HG03378 (cell line): ENCODE results near the gene RNF224.

Source experiments
- ATAC-seq: cut with Tn5 transposase; IDR thresholded peaks from one replicate; pipeline ENCODE4 v1.9.1; 2021; ENCODE audit warnings: mild to moderate bottlenecking, moderate library complexity; ENCODE audit not compliant: unreplicated experiment

Gene RNF224

DNA sequence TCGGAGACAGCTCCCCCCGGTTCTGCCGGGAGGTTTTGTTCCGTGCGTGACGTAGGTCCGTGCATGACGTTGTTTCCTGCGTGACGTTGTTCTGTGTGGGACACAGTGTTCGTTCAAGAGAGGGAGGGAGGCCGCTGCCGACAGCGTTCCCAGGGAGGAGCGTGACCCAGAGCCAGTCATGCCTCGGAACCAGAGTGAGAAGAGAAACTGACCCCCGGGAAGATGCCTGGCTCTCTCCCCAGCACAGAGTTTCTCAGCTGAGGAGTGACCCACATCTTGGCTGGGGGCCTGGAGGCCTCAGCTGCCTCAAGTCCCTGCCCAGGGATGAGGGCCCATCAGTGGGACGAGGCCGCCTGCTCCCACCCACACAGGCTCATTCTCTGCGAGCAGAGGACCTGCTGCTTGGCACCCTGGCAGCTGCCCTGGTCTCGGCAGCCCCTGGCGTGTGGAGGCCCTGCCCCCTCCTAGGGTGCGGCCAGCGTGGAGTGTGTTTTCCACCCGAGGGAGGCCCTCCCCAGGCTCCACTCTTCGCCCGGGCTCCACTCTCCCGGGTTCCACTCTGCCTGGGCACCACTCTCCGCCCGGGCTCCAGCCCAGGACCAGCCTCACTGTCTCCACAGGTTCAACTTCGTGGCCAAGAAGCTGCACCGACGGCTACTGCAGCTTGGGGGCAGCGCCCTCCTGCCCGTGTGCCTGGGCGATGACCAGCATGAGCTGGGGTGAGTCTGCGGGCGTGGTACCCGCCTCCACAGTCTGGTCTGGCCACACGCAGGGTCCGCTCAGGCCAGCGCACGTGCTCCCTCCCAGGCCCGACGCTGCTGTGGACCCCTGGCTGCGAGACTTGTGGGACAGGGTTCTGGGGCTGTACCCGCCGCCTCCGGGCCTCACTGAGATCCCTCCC is 13.9 kb upstream of the RNF224 start:
- no peak for ATAC-seq

DNA sequence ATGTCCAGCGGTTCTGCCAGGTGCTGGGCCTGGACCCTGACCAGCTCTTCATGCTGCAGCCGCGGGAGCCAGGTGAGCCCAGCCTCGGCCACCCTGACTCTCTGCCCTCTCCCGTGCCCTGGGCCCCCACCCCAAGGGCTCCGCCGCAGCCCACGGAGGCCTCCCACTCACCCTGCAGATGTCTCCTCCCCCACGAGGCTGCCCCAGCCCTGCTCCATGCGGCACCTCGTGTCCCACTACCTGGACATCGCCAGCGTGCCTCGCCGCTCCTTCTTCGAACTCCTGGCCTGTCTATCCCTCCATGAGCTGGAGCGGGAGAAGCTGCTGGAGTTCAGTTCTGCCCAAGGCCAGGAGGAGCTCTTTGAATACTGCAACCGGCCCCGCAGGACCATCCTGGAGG is 12.7 kb upstream of the RNF224 start:
- ATAC-seq, result no peak

DNA sequence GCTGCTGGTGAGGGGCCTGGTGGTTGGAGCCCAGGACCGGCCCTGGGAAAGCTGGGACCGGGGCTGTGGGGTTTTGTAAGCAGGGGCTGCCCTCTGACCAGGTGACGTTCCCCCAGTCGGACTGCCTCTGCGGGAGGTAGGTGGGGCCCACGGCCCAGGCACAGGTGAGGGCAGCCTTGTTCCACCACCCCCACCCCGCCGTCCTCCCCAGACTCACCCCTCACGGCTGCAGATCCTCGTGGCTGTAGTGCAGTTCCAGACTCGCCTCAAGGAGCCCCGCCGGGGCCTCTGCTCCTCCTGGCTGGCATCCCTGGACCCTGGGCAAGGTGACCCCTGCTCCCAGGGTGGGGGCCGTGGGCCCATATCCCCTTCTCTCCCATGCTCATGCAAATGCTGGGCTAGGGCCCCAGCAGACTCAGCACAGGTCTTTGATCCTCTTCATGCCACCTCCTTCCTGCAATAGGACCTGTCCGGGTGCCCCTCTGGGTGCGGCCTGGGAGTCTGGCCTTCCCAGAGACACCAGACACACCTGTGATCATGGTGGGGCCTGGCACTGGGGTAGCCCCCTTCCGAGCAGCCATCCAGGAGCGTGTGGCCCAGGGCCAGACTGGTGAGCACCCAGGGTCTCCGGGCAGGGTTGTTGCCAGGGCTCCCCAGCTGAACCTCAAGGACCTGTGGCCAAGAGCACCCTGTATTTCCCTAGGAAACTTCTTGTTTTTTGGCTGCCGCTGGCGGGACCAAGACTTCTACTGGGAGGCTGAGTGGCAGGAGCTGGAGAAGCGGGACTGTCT is 11.9 kb upstream of the RNF224 start:
- ATAC-seq, result no peak

DNA sequence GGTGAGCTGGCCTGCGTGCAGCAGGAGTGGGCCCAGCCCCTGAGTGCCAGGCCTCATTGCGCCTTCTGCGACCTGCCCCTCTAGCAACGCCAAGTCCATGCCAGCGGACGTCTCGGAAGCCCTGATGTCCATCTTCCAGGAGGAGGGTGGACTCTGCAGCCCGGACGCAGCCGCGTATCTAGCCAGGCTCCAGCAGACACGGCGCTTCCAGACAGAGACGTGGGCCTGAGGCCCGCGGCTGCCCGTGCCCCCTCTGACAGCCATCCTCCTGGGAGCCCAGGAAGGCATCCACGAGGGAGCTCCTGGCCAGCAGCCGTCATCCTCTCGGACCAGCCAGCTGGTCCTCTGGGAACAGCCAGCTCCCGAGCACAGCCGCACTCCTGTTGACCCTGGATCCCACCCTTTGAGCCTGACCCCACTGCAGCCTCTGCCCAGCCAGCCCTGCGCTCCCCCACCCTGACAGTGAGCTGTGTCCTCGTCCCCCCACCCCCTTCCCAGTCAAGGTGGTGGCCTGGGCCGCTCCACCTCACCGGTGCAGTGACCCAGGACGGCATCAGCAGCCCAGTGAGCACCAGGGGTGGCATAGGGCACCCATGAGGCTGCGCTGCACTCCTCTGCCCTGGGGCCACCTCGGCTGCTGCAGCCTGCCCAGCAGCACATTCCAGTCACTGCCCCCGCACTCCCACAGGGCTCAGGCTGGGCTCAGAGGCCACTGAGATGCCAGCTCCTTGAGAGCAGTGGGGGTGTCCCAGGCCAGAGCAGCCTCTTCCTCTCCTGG is 10.9 kb upstream of the RNF224 start:
- ATAC-seq, result no peak

DNA sequence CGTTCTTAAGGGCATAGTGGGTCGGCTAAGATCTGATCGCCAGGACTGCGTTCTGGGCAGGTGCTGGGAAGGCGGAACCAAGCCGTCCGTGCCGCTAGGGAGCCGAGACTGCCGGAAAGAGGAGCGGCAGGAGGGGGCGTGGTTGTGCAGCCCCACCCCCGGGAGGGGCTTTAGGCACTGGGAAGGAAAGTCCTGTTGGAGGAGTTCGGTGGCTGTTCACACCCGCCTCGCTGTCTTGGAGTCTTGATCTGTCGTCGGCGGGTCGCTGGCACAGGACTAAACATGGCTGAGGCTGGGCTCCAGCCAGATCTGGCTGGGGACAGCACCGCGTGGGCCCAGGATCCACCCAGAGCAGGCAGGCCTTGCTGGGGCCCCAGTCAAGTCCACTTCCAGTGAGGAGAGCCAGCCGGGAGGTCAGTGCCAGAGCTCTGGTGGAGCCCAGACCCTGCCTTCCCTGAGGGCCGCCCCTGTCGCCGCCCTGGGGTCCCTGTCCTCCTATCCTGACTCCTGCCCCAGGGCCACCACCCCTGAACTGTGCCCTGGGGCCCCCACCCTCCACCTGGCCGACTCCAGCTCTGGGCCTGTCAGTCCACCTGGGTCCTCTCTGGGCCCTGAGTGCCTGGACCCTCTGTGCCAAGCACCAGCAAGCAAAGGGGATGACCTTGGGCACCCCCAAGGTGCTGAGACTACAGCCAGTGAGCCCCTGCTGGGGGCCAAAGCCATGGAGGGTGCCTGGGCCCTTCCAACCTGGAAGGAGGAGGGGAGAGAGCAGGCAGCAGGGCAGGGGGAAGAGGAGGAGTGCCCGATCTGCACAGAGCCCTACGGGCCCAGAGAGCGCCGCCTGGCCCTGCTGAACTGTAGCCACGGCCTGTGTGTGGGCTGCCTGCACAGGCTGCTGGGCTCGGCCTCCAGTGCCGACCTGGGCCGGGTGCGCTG is 9.8 kb upstream of the RNF224 start:
- ATAC-seq, result no peak

DNA sequence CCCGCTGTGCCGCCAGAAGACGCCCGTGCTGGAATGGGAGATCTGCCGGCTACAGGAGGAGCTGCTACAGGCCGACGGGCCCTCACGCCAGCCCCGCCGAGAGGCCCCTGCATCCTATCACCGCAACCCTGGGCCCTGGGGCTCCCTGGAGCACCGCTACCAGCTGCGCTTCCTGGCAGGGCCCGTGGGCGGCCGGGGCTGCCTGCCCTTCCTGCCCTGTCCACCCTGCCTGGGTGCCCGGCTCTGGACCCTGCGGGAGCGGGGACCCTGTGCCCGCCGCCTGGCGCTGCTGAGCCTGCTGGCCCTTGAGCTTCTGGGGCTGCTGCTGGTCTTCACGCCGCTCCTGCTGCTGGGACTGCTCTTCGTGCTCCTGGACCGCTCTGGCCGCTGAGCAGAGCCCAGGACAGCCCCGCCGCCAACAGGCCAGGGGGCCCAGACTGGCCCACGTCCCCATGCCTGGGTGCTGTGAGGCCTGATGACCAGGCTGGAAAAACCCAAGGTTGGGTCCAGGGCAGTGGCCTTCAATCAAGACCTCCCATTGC is 9.0 kb upstream of the RNF224 start:
- ATAC-seq, result no peak

DNA sequence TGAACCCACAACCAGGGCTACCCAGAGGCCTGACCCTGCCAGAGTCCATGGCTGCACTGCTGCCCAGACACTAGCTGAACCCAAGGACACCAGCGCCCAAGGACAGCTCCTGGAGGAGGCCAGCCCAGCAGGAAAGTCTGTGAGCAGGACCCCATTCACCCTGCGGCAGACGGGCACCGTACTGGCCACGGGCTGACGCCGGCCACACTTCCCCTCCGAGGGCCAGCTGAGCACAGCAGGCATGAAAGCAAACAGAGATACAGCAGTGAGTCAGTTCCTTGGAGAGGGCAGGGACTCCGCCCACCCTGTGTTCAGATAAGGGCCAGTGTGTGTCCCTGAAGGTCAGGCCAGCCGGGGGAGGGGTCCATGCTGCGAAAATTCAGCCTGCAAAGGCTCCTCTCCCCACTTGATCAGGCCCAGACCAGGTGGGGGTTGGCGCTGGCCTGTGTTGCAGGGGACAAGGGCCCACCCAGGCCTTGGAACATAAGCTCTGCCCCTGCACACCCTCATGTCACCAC is 8.5 kb upstream of the RNF224 start:
- no peak for ATAC-seq

DNA sequence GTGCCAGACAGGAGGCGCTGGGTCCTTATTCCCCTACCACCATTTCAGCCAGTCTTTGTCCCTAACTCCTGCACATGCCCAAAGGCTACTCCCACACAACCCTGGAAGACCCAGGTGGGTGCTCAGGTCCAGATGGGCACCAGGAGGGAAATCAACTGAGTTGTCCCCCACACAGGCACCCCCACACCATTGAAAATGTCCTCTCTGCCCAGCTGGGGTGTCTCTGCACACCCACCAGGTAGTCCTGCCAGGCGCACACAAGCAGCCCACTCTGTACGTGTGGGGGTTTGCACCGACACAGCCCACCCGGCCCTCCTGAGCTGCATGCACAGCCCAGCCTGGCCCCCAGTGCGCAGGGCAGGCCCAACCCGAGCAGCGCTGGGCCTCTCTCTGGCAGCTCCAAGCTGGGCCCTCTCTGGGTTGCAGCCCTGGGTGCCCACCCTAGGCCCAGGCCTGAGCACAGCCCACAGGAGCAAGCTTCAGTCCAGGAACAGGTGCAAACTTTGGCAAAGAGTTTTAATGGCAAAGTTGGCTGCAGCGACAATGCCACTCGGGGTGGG is 7.5 kb upstream of the RNF224 start:
- no peak for ATAC-seq

DNA sequence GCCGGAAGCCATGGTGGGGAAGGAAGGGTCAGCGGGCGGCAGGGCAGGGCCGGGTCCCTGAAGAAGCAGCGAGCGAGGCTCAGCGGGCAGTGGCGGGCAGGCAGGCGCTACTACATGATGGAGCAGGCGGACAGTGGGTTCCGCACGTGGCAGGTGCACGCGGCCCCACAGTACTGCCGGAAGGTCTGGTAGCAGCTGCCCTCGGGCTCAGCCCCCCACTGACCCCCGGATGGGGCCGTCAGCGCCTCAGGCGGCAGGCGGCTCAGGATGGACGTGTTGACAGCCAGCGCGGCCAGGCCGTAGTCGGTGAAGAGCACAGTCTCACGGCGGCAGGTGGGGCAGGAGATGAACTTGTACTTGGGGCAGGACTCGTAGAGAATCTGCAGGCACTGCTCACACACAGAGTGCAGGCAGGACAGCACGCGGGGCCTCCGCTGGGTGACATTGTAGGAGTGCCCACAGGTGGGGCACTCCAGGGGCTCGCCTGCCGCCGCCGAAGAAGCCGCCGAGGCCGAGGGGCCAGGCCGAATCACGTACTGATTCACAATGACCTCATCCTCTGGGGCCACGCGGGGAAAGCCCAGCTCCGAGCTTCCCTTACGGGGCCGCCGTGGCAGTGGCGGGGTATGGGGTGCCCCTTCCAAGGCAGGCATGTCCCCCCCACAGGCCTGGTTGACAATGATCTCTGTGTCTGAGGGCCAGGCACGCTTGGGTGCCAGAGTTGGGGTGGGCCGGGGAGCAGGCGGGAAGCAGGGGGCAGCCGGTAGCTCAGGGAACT is 6.8 kb upstream of the RNF224 start:
- ATAC-seq, result no peak

DNA sequence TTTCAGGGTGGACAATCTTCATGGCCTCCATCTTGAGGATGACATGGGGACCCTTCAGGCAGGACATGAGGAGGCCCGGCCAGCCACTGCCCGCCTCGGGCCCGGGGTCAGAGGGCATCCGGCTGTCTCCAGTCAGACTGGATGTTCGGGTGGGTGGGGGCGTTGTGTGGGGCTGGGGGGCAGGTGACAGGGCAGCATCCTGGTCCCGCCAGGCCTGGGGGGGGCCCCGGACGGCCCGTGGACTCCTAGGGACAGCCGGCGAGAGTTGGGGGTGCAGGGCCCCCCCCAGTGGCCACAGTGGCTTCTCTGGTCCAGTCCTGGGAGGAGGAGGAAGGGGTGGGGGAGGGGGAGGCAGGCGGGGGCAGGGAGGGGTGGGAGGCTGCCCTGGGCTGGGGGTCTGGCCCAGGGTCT is 6.2 kb upstream of the RNF224 start:
- no peak for ATAC-seq

DNA sequence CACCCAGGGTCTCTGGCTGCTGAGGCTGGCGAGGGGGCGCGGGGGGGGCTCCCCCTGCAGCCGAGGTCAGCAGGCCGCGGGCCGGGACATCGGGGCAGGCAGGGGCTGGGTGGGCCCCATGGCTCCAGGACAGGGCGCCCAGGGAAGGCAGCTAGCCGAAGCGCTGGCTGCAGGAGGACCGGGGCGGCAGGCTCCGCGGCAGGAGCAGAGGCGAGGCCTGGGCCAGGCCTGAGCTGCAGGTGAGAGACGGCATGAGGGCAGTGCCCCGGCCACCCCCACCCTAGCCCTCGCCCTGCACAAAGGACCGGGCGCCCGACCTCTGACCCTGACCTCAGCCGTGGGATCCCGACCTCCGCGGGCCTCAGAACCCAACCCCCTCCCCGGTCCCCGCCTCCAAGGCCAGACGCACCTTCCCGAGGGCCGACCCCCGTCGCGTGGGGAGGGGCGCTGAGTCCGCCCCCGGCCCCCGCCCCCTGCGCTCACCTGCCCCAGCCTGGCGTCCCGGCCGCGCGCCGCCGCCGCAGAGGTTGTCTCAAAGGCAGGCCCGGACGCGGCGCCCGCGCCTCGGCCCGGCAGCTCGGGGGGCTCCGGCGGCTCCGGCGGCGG is 5.7 kb upstream of the RNF224 start:
- ATAC-seq, result no peak

DNA sequence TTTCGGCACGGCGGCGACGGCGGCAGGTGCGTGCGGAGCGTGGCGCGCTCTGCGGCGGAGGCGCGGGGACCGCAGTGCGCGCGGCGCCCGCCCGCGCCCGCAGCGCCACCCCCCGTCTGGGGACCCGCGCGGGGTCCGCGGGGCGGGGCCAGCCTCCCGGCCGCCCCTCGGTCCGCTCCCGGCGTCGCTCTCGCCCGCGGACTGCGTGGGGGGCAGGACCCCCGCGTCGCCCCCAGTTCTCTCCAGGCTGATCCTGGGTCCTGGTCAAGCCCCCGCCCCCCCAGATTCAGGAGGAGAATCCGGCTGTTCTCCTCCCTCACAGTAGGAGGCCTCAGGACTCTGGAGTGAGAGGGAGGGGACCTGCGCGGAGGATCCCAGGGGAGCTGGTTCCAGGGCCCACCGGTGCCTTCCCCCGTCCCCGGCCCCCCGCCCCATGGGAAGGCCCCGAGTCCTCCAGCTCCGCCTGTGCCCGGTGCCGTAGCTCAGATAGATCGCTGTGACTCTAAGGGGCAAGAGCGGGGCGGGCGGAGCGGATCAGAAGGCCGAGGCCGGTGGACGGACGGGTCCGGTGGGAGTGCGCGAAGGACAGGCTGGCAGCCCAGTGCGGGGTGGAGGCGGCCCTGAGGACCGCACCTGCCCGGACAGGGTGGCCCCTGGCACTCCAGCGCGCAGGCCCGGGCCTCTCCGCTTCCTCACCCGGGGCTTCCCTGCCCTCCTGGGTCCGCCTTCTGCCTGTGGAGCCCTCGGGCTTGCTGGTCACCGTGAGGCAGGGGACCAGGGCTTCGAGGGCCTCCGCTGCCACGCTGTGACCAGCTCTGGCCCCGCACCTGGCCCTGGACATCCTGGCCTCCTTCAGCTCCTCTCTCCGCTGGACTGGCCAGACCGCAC is 4.9 kb upstream of the RNF224 start, which contains the start of gene RNF208:
RNF208 (minus strand) TSS at position 51 of the 888 bp plus-strand sequence. CDS start 1,028 bp downstream, outside the sequence.
- peak; percentile 2 for ATAC-seq

DNA sequence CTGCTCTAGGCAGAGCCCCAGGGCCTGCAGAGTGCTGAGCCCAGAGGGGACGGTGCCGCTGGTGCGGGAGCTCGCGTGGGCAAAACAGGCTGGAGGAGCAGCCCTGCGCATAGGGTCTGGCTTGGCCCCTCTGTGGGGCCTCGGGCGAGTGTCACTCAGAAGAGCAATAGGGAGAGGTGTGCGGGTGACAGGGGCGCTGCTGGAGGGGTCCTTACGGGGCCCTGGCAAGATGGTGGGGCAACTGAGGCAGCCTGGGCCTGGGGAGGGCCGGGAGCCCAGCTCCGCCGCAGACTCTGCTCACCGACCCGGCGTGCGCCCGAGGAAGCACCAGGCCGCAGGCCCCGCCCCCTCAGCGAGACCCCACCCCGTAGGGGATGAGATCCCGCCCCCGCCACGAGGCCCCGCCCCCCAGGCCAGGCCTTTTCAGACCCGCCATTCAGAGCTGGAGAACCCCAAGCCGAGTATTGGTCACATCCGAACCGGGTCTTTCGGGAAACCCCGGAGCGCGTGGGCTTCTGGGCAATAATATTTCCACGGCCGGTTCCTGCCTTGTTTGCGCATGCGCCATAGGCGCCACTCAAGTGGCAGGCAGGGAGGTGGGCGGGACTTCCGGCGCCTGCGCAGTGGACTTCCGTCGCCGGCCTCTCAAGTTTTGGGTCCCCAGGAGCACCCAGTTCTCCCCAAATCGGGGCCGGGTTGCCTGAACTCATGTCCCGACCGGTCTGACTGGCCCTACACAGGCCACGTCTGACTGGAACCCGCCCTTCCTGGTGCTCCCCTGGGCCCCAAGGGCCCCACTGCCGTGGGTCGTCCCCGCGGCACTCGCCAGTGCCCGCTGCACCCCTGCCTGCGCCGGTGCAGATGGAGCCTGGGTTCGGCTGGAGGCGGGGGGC is 4.0 kb upstream of the RNF224 start:
- ATAC-seq, result peak; percentile 56

DNA sequence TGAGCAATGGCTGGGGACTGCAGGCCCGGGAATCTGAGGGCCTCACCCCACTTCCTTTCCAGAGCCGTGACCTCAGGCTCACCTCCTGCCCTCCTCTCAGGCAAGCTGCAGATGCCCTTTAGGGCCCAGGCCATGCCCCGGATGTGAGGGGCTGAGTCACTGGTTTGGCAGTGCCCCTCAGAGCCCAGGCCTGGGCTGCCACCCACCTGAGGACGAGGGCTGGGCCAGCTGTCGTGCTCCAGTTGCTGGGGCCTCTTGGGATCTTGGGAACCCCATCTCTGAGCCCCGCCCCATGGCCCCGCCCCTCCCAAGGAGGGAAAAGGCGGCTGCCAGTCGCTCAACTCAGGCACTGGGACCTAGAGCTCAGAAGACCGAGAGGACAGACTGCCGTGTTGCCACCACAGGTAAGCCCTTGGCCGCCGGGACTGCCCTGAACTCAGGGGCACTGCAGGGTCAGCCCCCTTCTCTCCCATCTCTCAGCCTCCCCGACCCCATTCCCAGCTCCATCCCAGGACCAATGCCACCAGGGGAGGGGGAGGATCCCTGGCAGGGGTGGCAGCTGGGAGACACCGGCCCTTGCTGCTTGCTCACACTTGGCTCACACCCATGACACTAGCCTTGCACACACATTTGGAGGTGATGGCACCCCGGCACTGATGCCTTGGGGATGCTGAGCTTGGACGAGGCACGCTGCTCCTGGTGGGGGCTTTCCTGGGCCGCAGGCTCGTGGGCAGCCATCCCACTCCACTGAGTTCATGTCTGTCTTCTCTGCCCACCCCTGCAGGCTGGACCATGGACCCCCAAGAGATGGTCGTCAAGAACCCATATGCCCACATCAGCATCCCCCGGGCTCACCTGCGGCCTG is 2.2 kb upstream of the RNF224 start, which contains the start of gene CYSRT1:
CYSRT1 (plus strand) TSS at position 345 of the 865 bp plus-strand sequence; CDS start at position 793, 448 bp downstream.
- ATAC-seq, result no peak
